Keratinocyte (primary cell): ENCODE measurements around the gene TRAPPC14. TPM values are rescaled to one million over a fixed set of nuclear protein-coding genes. Genes with fewer than 3 reads are reported as not detected.

Experiments
- DNase-seq: peaks from one replicate; pipeline ENCODE4 v3.0.0-alpha.2; 2011; ENCODE audit warnings: low read depth, missing footprints, low spot score
- FAIRE-seq: peaks from 2 replicates; lab custom pipeline; 2011; peaks lifted over from hg19 to GRCh38; lab: Jason Lieb, UNC
- H2AFZ ChIP-seq: 2 replicates; pipeline ENCODE4 v1.6.0; 2012; ENCODE audit warnings: low read length, control low read depth, inconsistent platforms; ENCODE audit not compliant: control insufficient read depth
- H3K27ac ChIP-seq: 2 replicates; pipeline ENCODE4 v1.5.1; 2011; ENCODE audit warnings: low read length; ENCODE audit not compliant: control insufficient read depth, insufficient read depth
- H3K27me3 ChIP-seq: 3 replicates; pipeline ENCODE4 v1.6.0; 2011; ENCODE audit warnings: low read length; ENCODE audit not compliant: control insufficient read depth, insufficient read depth; ENCODE audit errors: extremely low read depth
- H3K36me3 ChIP-seq, 2 experiments: 2 replicates in 1 of 2; 3 replicates in 1 of 2; pipeline ENCODE4 v1.5.1; 2011; ENCODE audit warnings: low read length in 2 of 2, mild to moderate bottlenecking in 1 of 2; ENCODE audit not compliant: control insufficient read depth in 2 of 2, insufficient read depth in 2 of 2; ENCODE audit errors: extremely low read depth in 1 of 2
- H3K4me1 ChIP-seq: 3 replicates; pipeline ENCODE4 v1.5.1; 2011; ENCODE audit warnings: low read length; ENCODE audit not compliant: control insufficient read depth, insufficient read depth; ENCODE audit errors: extremely low read depth
- H3K4me2 ChIP-seq: 3 replicates; pipeline ENCODE4 v1.6.0; 2011; ENCODE audit warnings: low read depth, low read length; ENCODE audit not compliant: control insufficient read depth, insufficient read depth; ENCODE audit errors: extremely low read depth
- H3K4me3 ChIP-seq, 3 experiments: fragments of 200-600 bp in 1 of 3; sonication (generic) in 1 of 3; 2 replicates in 2 of 3; 3 replicates in 1 of 3; pipeline ENCODE4 v1.5.1; 2011 to 2016; ENCODE audit warnings: low read length in 3 of 3, mild to moderate bottlenecking in 3 of 3, control low read depth in 2 of 3, inconsistent platforms in 1 of 3, low read depth in 1 of 3, mixed read lengths in 1 of 3, mixed run types in 1 of 3, moderate library complexity in 1 of 3; ENCODE audit not compliant: control insufficient read depth in 2 of 3, insufficient read depth in 2 of 3; ENCODE audit errors: extremely low read depth in 1 of 3
- H3K79me2 ChIP-seq: 2 replicates; pipeline ENCODE4 v1.6.0; 2012; ENCODE audit warnings: low read length; ENCODE audit not compliant: control insufficient read depth, insufficient read depth
- H3K9ac ChIP-seq: 3 replicates; pipeline ENCODE4 v1.6.0; 2011; ENCODE audit warnings: low read length; ENCODE audit not compliant: control insufficient read depth, insufficient read depth; ENCODE audit errors: extremely low read depth
- H3K9me1 ChIP-seq: 3 replicates; pipeline ENCODE4 v1.6.0; 2011; ENCODE audit warnings: low read length; ENCODE audit not compliant: control insufficient read depth, insufficient read depth; ENCODE audit errors: extremely low read depth
- H3K9me3 ChIP-seq: 2 replicates; pipeline ENCODE4 v1.5.1; 2012; ENCODE audit warnings: low read depth, low read length; ENCODE audit not compliant: control insufficient read depth
- H4K20me1 ChIP-seq: 3 replicates; pipeline ENCODE4 v1.6.0; 2011; ENCODE audit warnings: low read length; ENCODE audit not compliant: control insufficient read depth, insufficient read depth; ENCODE audit errors: extremely low read depth
- CTCF ChIP-seq, 3 experiments: IDR thresholded peaks in 1 of 3; conservative IDR thresholded peaks in 1 of 3; optimal IDR thresholded peaks in 1 of 3; 2 replicates in 2 of 3; 3 replicates in 1 of 3; pipeline versions ENCODE3 to v1.5.1; 2011; ENCODE audit warnings: low read length in 3 of 3, mild to moderate bottlenecking in 3 of 3, moderate library complexity in 2 of 3, control low read depth in 1 of 3, inconsistent platforms in 1 of 3; ENCODE audit not compliant: insufficient read depth in 2 of 3; ENCODE audit errors: extremely low read depth in 1 of 3
- EZH2 ChIP-seq: IDR thresholded peaks from one replicate; pipeline ENCODE4 v1.6.1; 2012; ENCODE audit warnings: inconsistent platforms, mild to moderate bottlenecking, low read length, moderate library complexity
- dilution Hi-C: fragments of 300-500 bp; cut with MboI; formaldehyde crosslinking; loops from one replicate; pipeline ENCODE4 v1.7.0; 2020; ENCODE audit warnings: low sequenced_read_pairs; ENCODE audit not compliant: extremely low pct_ligation_motif_present
- polyA minus RNA-seq, 3 experiments: library from RNA; depleted of rRNA, polyadenylated mRNA; stranded (reverse); fragments of >200 nt; gene quantifications; 1 replicate in 1 of 3; 2 replicates in 1 of 3; 3 replicates in 1 of 3; pipeline ENCODE4 v1.2.3, GENCODE V29; 2011
- polyA plus RNA-seq, 5 experiments: library from polyadenylated mRNA; depleted of rRNA in 3 of 5; stranded (reverse) in 3 of 5; stranded (forward) in 1 of 5; unstranded in 1 of 5; fragments of >200 nt; gene quantifications; 1 replicate in 1 of 5; 2 replicates in 3 of 5; 3 replicates in 1 of 5; pipeline versions ENCODE4 v1.2.1 to v1.2.3, GENCODE V29; 2011 to 2012; ENCODE audit warnings: missing spikeins in 2 of 5, low read depth in 1 of 5, low replicate concordance in 1 of 5

Gene TRAPPC14
- 3.1 to 4.7 TPM (median 4.4 TPM) in 3 replicates for polyA plus RNA-seq
- 1.3 TPM for polyA plus RNA-seq (2011; ENCODE audit: low read depth)
- polyA plus RNA-seq (2011; cell fraction: cytosol; rRNA removed): 2.7 and 5.3 TPM in 2 replicates
- 26.4 and 35.9 TPM in 2 replicates for polyA plus RNA-seq (2011; cell fraction: nucleus; rRNA removed)
- polyA plus RNA-seq (2012; ENCODE audit: low replicate concordance): 11.9 and 13.0 TPM in 2 replicates
- 4.6 to 13.4 TPM (median 9.9 TPM) in 3 replicates for polyA minus RNA-seq
- 8.4 TPM for polyA minus RNA-seq (2011; cell fraction: cytosol; rRNA and poly(A)+ RNA removed)
- 6.6 and 7.8 TPM in 2 replicates for polyA minus RNA-seq (2011; cell fraction: nucleus; rRNA and poly(A)+ RNA removed)

GRCh38 chr7:100158229-100159098 lies at the start of gene TRAPPC14:
Gene TRAPPC14 (minus strand): TSS chr7:100158723. CDS start chr7:100158499, 224 bp downstream.
- no peak for DNase-seq
- H3K4me1 ChIP-seq: peaks cover 27% of the 10 kb centered on the region
- no peak for TF ChIP-seq CTCF (optimal IDR thresholded peaks at IDR 0.05 in 1 of 3, IDR thresholded peaks at IDR 0.05 in 1 of 3, conservative IDR thresholded peaks at IDR 0.05 in 1 of 3; ENCODE audit: extremely low read depth in 1 of 3, insufficient read depth in 2 of 3, low read length in 3 of 3)
- TF ChIP-seq EZH2: no peak
- no peak for FAIRE-seq
- peak within 1 kb of the TSS; percentile 63 to 91 (median 70) for H3K4me3 ChIP-seq
- peak within 1 kb of the TSS; percentile 68 for H2AFZ ChIP-seq
- peak within 1 kb of the TSS; percentile 54 for H3K27ac ChIP-seq
- no peaks in the 10 kb centered on the region for H3K9me3 ChIP-seq
- peak within 1 kb of the TSS; percentile 82 for H3K4me2 ChIP-seq
- H4K20me1 ChIP-seq: peaks cover 7% of the 10 kb centered on the region
- H3K9ac ChIP-seq: peak within 1 kb of the TSS; percentile 79
- H3K79me2 ChIP-seq: peaks cover 5% of the 10 kb centered on the region
- peaks cover 15 to 28% of the 10 kb centered on the region in 2 experiments for H3K36me3 ChIP-seq
- peaks cover 2% of the 10 kb centered on the region for H3K9me1 ChIP-seq
- dilution Hi-C loops: no loop called here
- H3K27me3 ChIP-seq: no peaks in the 10 kb centered on the region

GRCh38 chr7:100204454-100204853 lies 45.9 kb upstream of the TRAPPC14 start:
- H3K79me2 ChIP-seq: no peaks in the 10 kb centered on the region
- no peaks in the 10 kb centered on the region for H3K36me3 ChIP-seq
- H3K4me2 ChIP-seq: no peak overlapping the region
- dilution Hi-C loops: no loop called here
- TF ChIP-seq EZH2: no peak
- H3K27ac ChIP-seq: no peak overlapping the region
- no peaks in the 10 kb centered on the region for H3K4me1 ChIP-seq
- no peak overlapping the region for H3K9ac ChIP-seq
- no peak overlapping the region for H2AFZ ChIP-seq
- H3K27me3 ChIP-seq: peaks cover 21% of the 10 kb centered on the region
- H3K4me3 ChIP-seq: no peak overlapping the region
- DNase-seq (no peak), FAIRE-seq (no peak)
- no peaks in the 10 kb centered on the region for H3K9me3 ChIP-seq
- no peaks in the 10 kb centered on the region for H3K9me1 ChIP-seq
- no peaks in the 10 kb centered on the region for H4K20me1 ChIP-seq
